Panc1 (cell line): ENCODE measurements around the gene RPP30. TPM values are rescaled to one million over a fixed set of nuclear protein-coding genes. Genes with fewer than 3 reads are reported as not detected.

Experiments
- ATAC-seq: fragments of 200-7000 bp; cut with Tn5 transposase; 2 replicates; pipeline ENCODE4 v1.9.1; 2020; ENCODE audit warnings: mild to moderate bottlenecking, moderate library complexity
- BruUV-seq: library from RNA; stranded (reverse); fragments of 400-500 nt; replicated peaks from 2 replicates; lab custom pipeline; 2021; lab: Mats Ljungman, UMichigan
- CTCF ChIA-PET: fragments of 300-600 bp; sonication (Branson Sonifier 250); formaldehyde crosslinking; loops from one replicate; lab custom pipeline; 2022; ENCODE audit warnings: antibody characterized with exemption; lab: Charles Lee
- POLR2A ChIA-PET: fragments of 300-600 bp; sonication (Branson Sonifier 250); formaldehyde crosslinking; loops from one replicate; lab custom pipeline; 2022; ENCODE audit warnings: antibody characterized with exemption; lab: Charles Lee
- DNase-seq: peaks from one replicate; pipeline ENCODE4 v3.0.0-alpha.2; 2010; ENCODE audit warnings: low read depth, low spot score
- H3K27ac ChIP-seq: 2 replicates; pipeline ENCODE4 v1.5.1; 2011; ENCODE audit warnings: mild to moderate bottlenecking, low read length, inconsistent platforms
- H3K27me3 ChIP-seq: fragments of 200-500 bp; sonication (Bioruptor generic); 2 replicates; pipeline ENCODE4 v1.6.0; 2014; ENCODE audit warnings: low read length, inconsistent platforms; ENCODE audit not compliant: control insufficient read depth, insufficient read depth
- H3K36me3 ChIP-seq: fragments of 200-500 bp; sonication (Bioruptor generic); 2 replicates; pipeline ENCODE4 v1.5.1; 2014; ENCODE audit warnings: inconsistent platforms, mild to moderate bottlenecking, low read length, moderate library complexity; ENCODE audit not compliant: control insufficient read depth, insufficient read depth
- H3K4me1 ChIP-seq: 2 replicates; pipeline ENCODE4 v1.5.1; 2011; ENCODE audit warnings: inconsistent platforms, mild to moderate bottlenecking, low read length, moderate library complexity; ENCODE audit not compliant: control insufficient read depth, insufficient read depth
- H3K4me3 ChIP-seq, 2 experiments: 2 replicates each; pipeline ENCODE4 v1.5.1; 2011 to 2012; ENCODE audit warnings: low read depth in 2 of 2, low read length in 2 of 2, mild to moderate bottlenecking in 2 of 2, inconsistent platforms in 1 of 2, moderate library complexity in 1 of 2
- H3K9me3 ChIP-seq: fragments of 200-500 bp; sonication (Bioruptor generic); 2 replicates; pipeline ENCODE4 v1.5.1; 2014; ENCODE audit warnings: low read depth, mild to moderate bottlenecking, inconsistent platforms, low read length, moderate library complexity; ENCODE audit not compliant: control insufficient read depth, insufficient read depth
- POLR2AphosphoS5 ChIP-seq: IDR thresholded peaks from 2 replicates; pipeline ENCODE4 v1.6.1; 2012; ENCODE audit warnings: mild to moderate bottlenecking, low read depth, low read length, moderate library complexity
- REST ChIP-seq, 2 experiments: IDR thresholded peaks; 2 replicates each; pipeline ENCODE4 v1.6.1; 2011 to 2012; ENCODE audit warnings: low read depth in 2 of 2, control low read depth in 1 of 2, low read length in 1 of 2, mild to moderate bottlenecking in 1 of 2, moderate library complexity in 1 of 2; ENCODE audit not compliant: insufficient read depth in 1 of 2
- SIN3A ChIP-seq: IDR thresholded peaks from 2 replicates; pipeline ENCODE4 v1.6.1; 2012; ENCODE audit warnings: low read depth, mild to moderate bottlenecking, low read length, moderate library complexity, borderline replicate concordance; ENCODE audit not compliant: insufficient read depth
- TCF7L2 ChIP-seq: IDR thresholded peaks from 2 replicates; pipeline ENCODE4 v1.6.1; 2011; ENCODE audit warnings: mild to moderate bottlenecking, low read depth, low read length, inconsistent platforms
- in situ Hi-C: cut with HindIII; loops from 2 replicates; pipeline ENCODE4 v1.10.0; 2016; ENCODE audit warnings: low sequenced_read_pairs, low pct_unique_long_range_greater_than_20kb
- intact Hi-C: fragments of 100-400 bp; cut with micrococcal nuclease; formaldehyde crosslinking; loops from one replicate; pipeline ENCODE4 v1.10.0; 2022; ENCODE audit not compliant: unreplicated experiment
- total RNA-seq: library from RNA; stranded (reverse); gene quantifications from one replicate; pipeline ENCODE4 v1.2.1, GENCODE V29; 2021; ENCODE audit not compliant: unreplicated experiment
- TF ChIP-seq, protein P1 (sequence below): fragments of 450-650 bp; IDR thresholded peaks from 2 replicates; pipeline ENCODE4 v1.5.1; 2017; ENCODE audit warnings: mild to moderate bottlenecking

Gene RPP30
- total RNA-seq, 1 experiment from 2014 or later, result 59.0 TPM

DNA sequence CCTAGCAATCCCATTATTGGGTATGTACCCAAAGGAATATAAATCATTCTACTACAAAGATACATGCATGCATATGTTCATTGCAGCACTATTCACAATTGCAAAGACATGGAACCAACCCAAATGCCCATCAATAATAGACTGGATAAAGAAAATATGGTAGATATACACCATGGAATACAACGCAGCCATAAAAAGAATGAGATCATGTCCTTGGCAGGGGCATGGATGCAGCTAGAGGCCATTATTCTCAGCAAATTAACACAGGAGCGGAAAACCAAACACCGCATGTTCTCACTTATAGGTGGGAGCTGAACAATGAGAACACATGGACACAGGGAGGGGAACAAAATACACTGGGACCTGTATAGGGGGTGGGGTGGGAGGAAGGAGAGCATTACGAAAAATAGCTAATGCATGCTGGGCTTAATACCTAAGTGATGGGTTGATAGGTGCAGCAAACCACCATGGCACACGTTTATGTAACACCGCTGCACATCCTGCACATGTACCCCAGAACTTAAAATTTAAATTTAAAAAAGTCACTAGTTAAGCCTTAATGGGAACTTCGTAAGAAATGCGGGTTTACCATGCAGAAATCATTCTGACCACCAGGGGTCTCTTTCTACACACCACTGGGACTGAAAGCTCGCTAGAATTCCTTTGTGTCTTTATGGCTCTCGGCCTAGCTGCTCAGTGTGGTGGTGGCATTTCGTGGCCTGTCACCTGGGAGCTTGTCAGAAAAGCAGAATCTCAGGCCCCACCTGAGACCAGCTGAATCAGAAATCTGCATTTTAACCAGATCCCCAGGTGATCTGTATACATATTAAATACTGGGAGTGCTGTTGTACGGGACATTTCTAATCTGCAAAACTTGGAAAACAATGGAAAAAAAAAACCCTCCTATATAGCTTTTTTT is 39.6 kb downstream of the RPP30 start:
- TF ChIP-seq TCF7L2, result no peak
- TF ChIP-seq, protein P1, sequence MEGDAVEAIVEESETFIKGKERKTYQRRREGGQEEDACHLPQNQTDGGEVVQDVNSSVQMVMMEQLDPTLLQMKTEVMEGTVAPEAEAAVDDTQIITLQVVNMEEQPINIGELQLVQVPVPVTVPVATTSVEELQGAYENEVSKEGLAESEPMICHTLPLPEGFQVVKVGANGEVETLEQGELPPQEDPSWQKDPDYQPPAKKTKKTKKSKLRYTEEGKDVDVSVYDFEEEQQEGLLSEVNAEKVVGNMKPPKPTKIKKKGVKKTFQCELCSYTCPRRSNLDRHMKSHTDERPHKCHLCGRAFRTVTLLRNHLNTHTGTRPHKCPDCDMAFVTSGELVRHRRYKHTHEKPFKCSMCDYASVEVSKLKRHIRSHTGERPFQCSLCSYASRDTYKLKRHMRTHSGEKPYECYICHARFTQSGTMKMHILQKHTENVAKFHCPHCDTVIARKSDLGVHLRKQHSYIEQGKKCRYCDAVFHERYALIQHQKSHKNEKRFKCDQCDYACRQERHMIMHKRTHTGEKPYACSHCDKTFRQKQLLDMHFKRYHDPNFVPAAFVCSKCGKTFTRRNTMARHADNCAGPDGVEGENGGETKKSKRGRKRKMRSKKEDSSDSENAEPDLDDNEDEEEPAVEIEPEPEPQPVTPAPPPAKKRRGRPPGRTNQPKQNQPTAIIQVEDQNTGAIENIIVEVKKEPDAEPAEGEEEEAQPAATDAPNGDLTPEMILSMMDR, result peak; percentile 93
- Histone ChIP-seq H3K9me3 (no peaks in the 10 kb centered on the region), H3K4me1 (no peaks in the 10 kb centered on the region), H3K27ac (no peak overlapping the region), H3K36me3 (no peaks in the 10 kb centered on the region), H3K4me3 (no peak overlapping the region), H3K27me3 (no peaks in the 10 kb centered on the region; the same call in 1 of the 2 replicates)
- POLR2A ChIA-PET, result no interaction called here
- peak; percentile 67 for DNase-seq
- in situ Hi-C loops, result no loop called here
- BruUV-seq, result no TSS peak
- CTCF ChIA-PET, result interaction anchor here (0.6 to 1.8 kb wide), 8 partner anchors 22 to 1001 kb away, joined by 3 to 20 read pairs (median 4); no protein-coding TSS in a partner anchor
- ATAC-seq, result peak; percentile 93
- intact Hi-C loops, result loop anchor here (1.0 kb wide), 1 partner anchor 340 kb away; no protein-coding TSS in a partner anchor

- Histone ChIP-seq H3K4me3 (no peak overlapping the region), H3K27ac (no peak overlapping the region), H3K27me3 (no peaks in the 10 kb centered on the region; the same call in 1 of the 2 replicates), H3K9me3 (no peaks in the 10 kb centered on the region), H3K4me1 (no peaks in the 10 kb centered on the region), H3K36me3 (no peaks in the 10 kb centered on the region)
- DNase-seq, result no peak
- BruUV-seq, result no TSS peak
- POLR2A ChIA-PET, result no interaction called here
- no peak for ATAC-seq
- TF ChIP-seq, protein P1, result no peak
- TF ChIP-seq POLR2AphosphoS5, result no peak
- TF ChIP-seq SIN3A, result no peak
- no peak for TF ChIP-seq REST (IDR thresholded peaks at IDR 0.05; ENCODE audit: insufficient read depth in 1 of 2, low read depth in 2 of 2, low read length in 1 of 2)
- TF ChIP-seq TCF7L2, result no peak
- in situ Hi-C loops, result no loop called here
- CTCF ChIA-PET, result interaction anchor here (0.6 to 1.8 kb wide), 8 partner anchors 22 to 1000 kb away, joined by 3 to 20 read pairs (median 4); no protein-coding TSS in a partner anchor
- intact Hi-C loops, result no loop called here
Observed at GRCh38 chr10:90912174-90912573, 40.4 kb downstream of the RPP30 start.
